ENCODE data around the gene TADA3.
A peak's percentile ranks its signal among the peaks of the same experiment; 100 is the strongest.

TADA3 gene

GRCh38 chr3:9762871-9763270 lies 29.4 kb downstream of the TADA3 start:
- no peak for DNase-seq (ENCODE audit: low read depth)
- TF ChIP-seq CTCF (conservative IDR thresholded peaks at IDR 0.05; ENCODE audit: low read depth, low read length), result no peak
- H3K4me3 ChIP-seq (ENCODE audit: low read depth, low read length), result no peak overlapping the region

- H3K4me3 ChIP-seq (ENCODE audit: low read depth, low read length), result no peak overlapping the region
- DNase-seq (ENCODE audit: low read depth), result no peak
- TF ChIP-seq CTCF (conservative IDR thresholded peaks at IDR 0.05; ENCODE audit: low read depth, low read length), result no peak
Measured at GRCh38 chr3:9761919-9762318, 30.4 kb downstream of the TADA3 start.

GRCh38 chr3:9760779-9761505 lies 31.3 kb downstream of the TADA3 start:
- no peak overlapping the region for H3K4me3 ChIP-seq (ENCODE audit: low read depth, low read length)
- no peak for TF ChIP-seq CTCF (conservative IDR thresholded peaks at IDR 0.05; ENCODE audit: low read depth, low read length)
- no peak for DNase-seq (ENCODE audit: low read depth)

- no peak overlapping the region for H3K4me3 ChIP-seq (ENCODE audit: low read depth, low read length)
- no peak for DNase-seq (ENCODE audit: low read depth)
- no peak for TF ChIP-seq CTCF (conservative IDR thresholded peaks at IDR 0.05; ENCODE audit: low read depth, low read length)
Measured at GRCh38 chr3:9757427-9757826, 34.8 kb downstream of the TADA3 start.

- H3K4me3 ChIP-seq (ENCODE audit: low read depth, low read length), result no peak overlapping the region
- no peak for DNase-seq (ENCODE audit: low read depth)
- TF ChIP-seq CTCF (conservative IDR thresholded peaks at IDR 0.05; ENCODE audit: low read depth, low read length), result no peak
Measured at GRCh38 chr3:9754678-9755077, 37.6 kb downstream of the TADA3 start.

- DNase-seq (ENCODE audit: low read depth), result peak; percentile 52
- TF ChIP-seq CTCF (conservative IDR thresholded peaks at IDR 0.05; ENCODE audit: low read depth, low read length), result no peak
- H3K4me3 ChIP-seq (ENCODE audit: low read depth, low read length), result peak overlapping the region; percentile 84
Measured at GRCh38 chr3:9750556-9751411, 41.5 kb downstream of the TADA3 start.

Data from choroid plexus epithelial cell (primary cell).